Bronchial epithelial cell (primary cell): ENCODE results near the gene ARSG. TPM values are rescaled to one million over a fixed set of nuclear protein-coding genes. Genes with fewer than 3 reads are reported as not detected.
"Not testable (repeated sequence)": the region's sequence is repeated elsewhere in the genome, so short reads cannot be mapped to it uniquely, and the experiment has no call there.

Source experiments
- DNase-seq: peaks from one replicate; pipeline ENCODE4 v3.0.0-alpha.2; 2010; ENCODE audit warnings: low read depth
- FAIRE-seq: peaks from 2 replicates; lab custom pipeline; 2011; peaks lifted over from hg19 to GRCh38; lab: Jason Lieb, UNC
- H3K27me3 ChIP-seq: 2 replicates; pipeline ENCODE4 v1.5.1; 2011; ENCODE audit warnings: low read length; ENCODE audit not compliant: control insufficient read depth, insufficient read depth
- H3K36me3 ChIP-seq: 2 replicates; pipeline ENCODE4 v1.5.1; 2011; ENCODE audit warnings: low read length; ENCODE audit not compliant: control insufficient read depth, insufficient read depth
- H3K4me3 ChIP-seq: 2 replicates; pipeline ENCODE4 v1.5.1; 2011; ENCODE audit warnings: mild to moderate bottlenecking, low read depth, low read length, control low read depth
- CTCF ChIP-seq: IDR thresholded peaks from 2 replicates; pipeline ENCODE4 v1.5.1; 2011; ENCODE audit warnings: mild to moderate bottlenecking, moderate library complexity, low read length, control low read depth, inconsistent platforms; ENCODE audit not compliant: insufficient read depth, severe bottlenecking
- total RNA-seq: library from RNA; depleted of rRNA; stranded (reverse); fragments of >200 nt; gene quantifications from 2 replicates; pipeline ENCODE4 v1.2.1, GENCODE V29; 2014

The ARSG gene
- total RNA-seq, 1 donor from 2014 or later, result 0.79 TPM

GRCh38 chr17:68260051-68260762 lies 31.1 kb upstream of the ARSG start:
- FAIRE-seq (no peak), DNase-seq (no peak)
- H3K4me3 ChIP-seq, result no peak overlapping the region
- no peak for TF ChIP-seq CTCF
- H3K27me3 ChIP-seq, result no peaks in the 10 kb centered on the region
- no peaks in the 10 kb centered on the region for H3K36me3 ChIP-seq

- not testable (repeated sequence) for H3K36me3 ChIP-seq, DNase-seq, FAIRE-seq
Measured at GRCh38 chr17:68262467-68262866, 28.8 kb upstream of the ARSG start.

GRCh38 chr17:68263101-68263681 lies 28.1 kb upstream of the ARSG start:
- peak; percentile 51 for TF ChIP-seq CTCF
- peak; percentile 43 for DNase-seq
- not testable (repeated sequence) for FAIRE-seq, H3K27me3 ChIP-seq, H3K36me3 ChIP-seq, H3K4me3 ChIP-seq

More at GRCh38 chr17:68262467-68262866, 28.8 kb upstream of the ARSG start:
- H3K27me3 ChIP-seq, H3K4me3 ChIP-seq: not testable (repeated sequence)

- not testable (repeated sequence) for H3K4me3 ChIP-seq, FAIRE-seq, H3K27me3 ChIP-seq, DNase-seq, H3K36me3 ChIP-seq
Measured at GRCh38 chr17:68265833-68266232, 25.5 kb upstream of the ARSG start.

GRCh38 chr17:68273722-68274121 lies 17.6 kb upstream of the ARSG start:
- no peak for TF ChIP-seq CTCF
- H3K27me3 ChIP-seq, result no peaks in the 10 kb centered on the region
- FAIRE-seq, result no peak
- DNase-seq, result no peak
- H3K4me3 ChIP-seq, result no peak overlapping the region
- no peaks in the 10 kb centered on the region for H3K36me3 ChIP-seq

- not testable (repeated sequence) for FAIRE-seq, H3K4me3 ChIP-seq, H3K36me3 ChIP-seq, H3K27me3 ChIP-seq, DNase-seq
Measured at GRCh38 chr17:68276339-68276738, 15.0 kb upstream of the ARSG start.

GRCh38 chr17:68277807-68278206 lies 13.5 kb upstream of the ARSG start:
- no peak for TF ChIP-seq CTCF
- DNase-seq, result no peak
- Histone ChIP-seq H3K27me3 (no peaks in the 10 kb centered on the region), H3K4me3 (no peak overlapping the region), H3K36me3 (no peaks in the 10 kb centered on the region)
- FAIRE-seq, result no peak

- H3K36me3 ChIP-seq, DNase-seq, H3K27me3 ChIP-seq, FAIRE-seq, H3K4me3 ChIP-seq: not testable (repeated sequence)
Measured at GRCh38 chr17:68281965-68282364, 9.3 kb upstream of the ARSG start.
